GM18507 (cell line): Measurements from ENCODE around the gene PRSS33.

ENCODE experiments used
- DNase-seq: peaks from one replicate; pipeline ENCODE4 v3.0.0; 2011; ENCODE audit warnings: low read depth; ENCODE audit not compliant: insufficient read length; ENCODE audit errors: extremely low spot score
- FAIRE-seq: peaks from 2 replicates; lab custom pipeline; 2011; peaks lifted over from hg19 to GRCh38; lab: Jason Lieb, UNC

Gene PRSS33

GRCh38 chr16:2822158-2822495, 34.8 kb upstream of the PRSS33 start:
- no peak for DNase-seq
- no peak for FAIRE-seq

DNA sequence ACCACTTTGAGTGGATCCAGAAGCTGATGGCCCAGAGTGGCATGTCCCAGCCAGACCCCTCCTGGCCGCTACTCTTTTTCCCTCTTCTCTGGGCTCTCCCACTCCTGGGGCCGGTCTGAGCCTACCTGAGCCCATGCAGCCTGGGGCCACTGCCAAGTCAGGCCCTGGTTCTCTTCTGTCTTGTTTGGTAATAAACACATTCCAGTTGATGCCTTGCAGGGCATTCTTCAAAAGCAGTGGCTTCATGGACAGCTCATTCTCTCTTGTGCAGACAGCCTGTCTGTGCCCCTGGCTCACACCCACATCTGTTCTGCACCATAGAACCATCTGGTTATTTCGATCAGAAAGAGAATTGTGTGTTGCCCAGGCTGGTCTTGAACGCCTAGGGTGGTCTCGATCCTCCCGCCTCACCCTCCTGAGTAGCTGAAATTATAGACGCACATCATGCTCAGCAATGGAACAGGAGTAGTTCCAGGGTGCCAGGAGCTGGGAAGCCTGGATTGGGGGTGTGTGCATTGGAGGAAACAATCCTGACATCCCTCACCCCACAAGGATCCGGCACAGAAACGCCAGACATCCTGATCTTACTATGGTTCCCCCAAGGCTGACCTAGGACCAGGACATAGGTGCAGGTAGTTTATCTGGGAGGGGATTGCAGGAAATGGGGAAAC, 34.3 kb upstream of the PRSS33 start:
- DNase-seq = no peak
- no peak for FAIRE-seq

DNA sequence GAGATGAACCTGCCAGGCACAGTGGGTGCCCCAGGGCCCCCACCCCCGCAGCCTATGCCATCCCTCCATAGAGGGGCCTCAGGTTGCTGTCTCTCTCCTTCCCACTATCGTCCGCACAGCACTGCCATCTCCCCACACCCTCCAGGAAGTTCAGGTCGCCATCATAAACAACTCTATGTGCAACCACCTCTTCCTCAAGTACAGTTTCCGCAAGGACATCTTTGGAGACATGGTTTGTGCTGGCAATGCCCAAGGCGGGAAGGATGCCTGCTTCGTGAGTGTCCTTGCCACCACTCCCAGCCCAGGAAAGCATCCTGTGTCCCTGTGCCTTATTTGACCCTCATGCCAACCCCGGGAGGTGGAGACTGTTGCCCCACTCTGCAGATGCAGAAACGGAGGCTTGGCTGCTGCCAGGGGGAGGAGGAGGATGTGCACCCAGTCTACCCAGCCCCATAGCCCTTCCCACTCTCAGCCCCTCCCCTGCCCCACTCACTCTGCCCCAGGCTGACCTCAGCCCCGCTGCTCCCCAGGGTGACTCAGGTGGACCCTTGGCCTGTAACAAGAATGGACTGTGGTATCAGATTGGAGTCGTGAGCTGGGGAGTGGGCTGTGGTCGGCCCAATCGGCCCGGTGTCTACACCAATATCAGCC, 33.6 kb upstream of the PRSS33 start:
- no peak for DNase-seq
- no peak for FAIRE-seq

GRCh38 chr16:2819939-2820835, 32.8 kb upstream of the PRSS33 start:
- DNase-seq = no peak
- FAIRE-seq = no peak

GRCh38 chr16:2819179-2819938, 32.0 kb upstream of the PRSS33 start:
- FAIRE-seq = no peak
- DNase-seq = no peak

DNA sequence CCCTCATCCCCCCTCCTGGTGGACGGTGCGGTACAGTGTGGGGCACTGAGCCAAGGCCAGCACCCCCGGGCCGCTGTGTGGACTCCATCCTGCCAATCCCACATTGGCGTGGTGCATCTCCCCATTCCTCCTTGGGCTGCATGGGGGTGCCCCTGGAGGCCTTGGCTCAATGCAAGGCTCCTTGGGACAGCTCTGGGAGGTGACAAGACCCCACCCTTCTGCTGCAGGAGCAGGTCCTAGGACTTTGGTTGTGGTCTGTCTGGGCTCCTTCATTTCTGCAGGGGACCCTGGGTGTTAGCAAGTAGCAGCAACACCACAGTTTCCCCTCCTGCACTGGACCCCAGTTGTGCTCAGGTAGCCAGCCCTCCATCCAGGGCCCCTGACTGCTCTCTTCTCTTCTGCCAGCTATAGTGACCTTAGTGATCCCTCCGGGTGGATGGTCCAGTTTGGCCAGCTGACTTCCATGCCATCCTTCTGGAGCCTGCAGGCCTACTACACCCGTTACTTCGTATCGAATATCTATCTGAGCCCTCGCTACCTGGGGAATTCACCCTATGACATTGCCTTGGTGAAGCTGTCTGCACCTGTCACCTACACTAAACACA, 31.0 kb upstream of the PRSS33 start:
- no peak for FAIRE-seq
- DNase-seq = no peak

GRCh38 chr16:2817340-2818271, 30.2 kb upstream of the PRSS33 start:
- no peak for FAIRE-seq
- no peak for DNase-seq

GRCh38 chr16:2816751-2817339, 29.5 kb upstream of the PRSS33 start, which contains the start of gene PRSS21:
TSS of gene PRSS21 (plus strand) at chr16:2817237. CDS start at chr16:2817269, 32 bp downstream.
- no peak for DNase-seq
- FAIRE-seq = no peak

DNA sequence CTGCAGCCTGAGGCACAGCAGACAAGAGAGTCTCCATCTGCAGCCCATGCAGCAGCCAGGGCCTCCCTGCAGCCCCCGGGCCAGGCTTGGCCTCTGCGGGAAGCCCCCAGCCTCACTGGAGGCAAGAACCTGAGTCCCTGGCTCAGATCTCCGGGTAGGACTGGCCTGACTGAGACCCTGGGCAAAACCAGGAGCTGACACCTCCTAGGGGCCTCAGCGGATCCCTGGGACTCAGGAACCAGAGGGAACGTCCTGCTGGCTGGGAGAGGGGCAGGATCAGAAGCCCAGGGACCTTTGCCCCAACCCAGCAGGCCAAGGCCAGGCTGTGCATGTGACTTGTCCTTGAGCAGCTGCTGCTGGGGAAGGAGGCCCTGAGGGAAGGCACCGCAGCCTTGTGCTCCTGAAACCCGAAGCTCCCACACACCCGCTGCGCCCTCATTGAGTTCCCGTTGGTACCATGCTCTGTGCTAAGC, 28.0 kb upstream of the PRSS33 start:
- DNase-seq (no peak), FAIRE-seq (no peak)

GRCh38 chr16:2814551-2815298, 27.4 kb upstream of the PRSS33 start:
- FAIRE-seq = no peak
- DNase-seq = no peak

DNA sequence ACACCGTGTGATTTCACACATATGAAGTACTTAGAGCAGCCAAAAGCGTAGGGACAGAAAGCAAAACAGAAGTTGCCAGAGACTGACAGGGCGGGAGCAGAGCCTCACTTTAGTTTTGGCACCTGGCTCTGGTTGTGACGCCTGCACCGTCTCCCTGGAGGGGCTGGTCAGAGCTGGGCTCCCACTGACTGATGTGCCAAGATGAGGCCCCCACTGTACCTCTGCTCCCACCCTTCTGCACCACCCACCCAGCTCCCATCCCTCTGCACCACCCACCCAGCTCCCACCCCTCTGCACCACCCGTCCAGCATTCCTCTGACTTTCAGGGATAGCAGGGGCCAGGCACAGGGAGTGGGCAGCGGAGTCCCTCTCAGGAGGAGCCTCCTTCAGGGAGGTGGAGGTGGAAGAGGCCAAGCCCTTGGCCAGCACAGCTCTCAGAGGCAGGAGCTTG, 26.4 kb upstream of the PRSS33 start:
- no peak for FAIRE-seq
- no peak for DNase-seq

DNA sequence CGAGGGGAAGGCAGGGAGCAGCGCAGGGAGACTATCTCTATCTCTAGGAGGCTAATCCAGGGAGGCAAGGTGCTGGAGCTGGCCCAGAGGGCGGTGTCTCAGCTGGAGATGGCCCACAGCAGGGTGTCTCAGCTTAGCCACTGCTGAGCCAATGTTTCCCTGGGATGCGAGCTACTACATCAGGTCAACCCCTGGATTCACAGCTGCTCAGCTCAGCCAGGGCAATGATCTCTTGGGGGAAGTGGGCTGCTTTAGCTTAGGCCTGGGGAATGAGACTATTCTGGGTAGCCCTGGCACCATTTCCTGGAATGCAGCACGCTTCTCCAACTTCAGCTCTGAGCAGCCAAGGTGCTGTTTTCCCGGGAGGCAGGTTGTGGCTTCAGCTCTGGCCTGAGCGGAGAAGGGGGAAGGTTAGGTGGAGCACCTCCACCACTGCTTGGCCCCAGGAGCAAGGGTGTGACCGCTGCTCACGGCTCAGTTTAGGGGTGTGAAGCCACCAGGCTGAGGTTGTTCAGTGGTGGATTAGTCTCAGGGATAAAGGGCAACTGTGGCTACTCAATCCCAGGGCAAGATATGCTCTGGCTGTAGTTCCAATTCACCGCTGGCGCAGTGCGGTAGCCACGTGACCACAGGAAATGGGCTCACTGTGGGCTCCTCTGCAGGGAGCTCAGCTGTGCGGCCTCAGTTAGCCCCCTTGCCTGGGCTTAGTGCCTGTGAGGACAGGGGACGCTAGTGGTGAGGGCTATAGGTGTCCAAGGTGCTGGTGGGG, 24.5 kb upstream of the PRSS33 start:
- no peak for FAIRE-seq

DNA sequence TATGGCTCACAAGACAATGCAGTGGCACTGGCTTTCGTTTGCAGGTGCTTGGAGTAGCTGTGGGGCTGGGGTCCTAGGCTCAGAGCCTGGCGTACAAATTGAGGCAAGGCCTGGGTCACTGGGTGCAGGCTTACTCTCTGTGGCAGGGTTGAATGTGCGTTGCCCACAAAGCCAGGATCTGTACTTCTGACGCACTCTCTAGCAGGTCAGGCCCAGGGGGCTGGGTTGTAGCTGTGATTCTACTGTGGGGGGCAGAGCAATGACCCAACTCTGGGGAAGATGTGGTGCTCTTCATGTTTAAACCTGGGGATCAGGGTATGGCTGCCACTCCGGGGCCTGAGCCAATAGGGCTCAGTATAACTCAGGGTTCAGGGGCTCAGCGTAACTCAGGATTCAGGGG, 23.3 kb upstream of the PRSS33 start:
- FAIRE-seq (no peak), DNase-seq (no peak)

More for the DNA sequence above, 24.5 kb upstream of the PRSS33 start:
- no peak for DNase-seq

DNA sequence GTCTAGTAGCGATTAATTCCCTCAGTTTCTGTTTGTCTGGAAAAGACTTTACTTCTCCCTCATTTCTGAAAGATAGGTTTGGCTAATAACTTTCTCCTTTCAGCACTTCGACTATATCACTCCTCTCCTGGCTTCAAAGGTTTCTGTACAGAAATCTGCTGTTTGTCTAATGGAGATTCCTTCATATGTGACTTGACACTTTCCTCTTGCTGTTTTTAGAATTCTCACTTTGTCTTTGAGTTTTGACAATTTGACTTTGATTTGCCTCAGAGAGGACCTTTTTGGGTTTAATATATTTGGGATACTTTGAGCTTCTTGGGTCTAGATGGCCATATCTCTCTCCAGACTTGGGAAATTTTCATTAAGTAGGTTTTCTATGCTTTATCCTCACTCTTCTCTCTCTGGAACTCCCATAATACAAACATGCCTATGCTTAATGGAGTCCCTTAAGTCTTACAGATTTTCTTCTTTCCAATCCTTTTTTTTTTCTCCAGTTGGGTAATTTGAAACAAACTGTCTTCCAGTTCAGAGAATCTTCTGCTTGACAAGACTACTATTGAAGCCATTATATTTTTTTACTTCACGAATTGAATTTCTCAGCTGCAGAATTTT, 21.9 kb upstream of the PRSS33 start:
- FAIRE-seq (no peak), DNase-seq (no peak)

- FAIRE-seq = no peak
- DNase-seq = no peak
Measured at GRCh38 chr16:2808181-2808580, 20.8 kb upstream of the PRSS33 start.

DNA sequence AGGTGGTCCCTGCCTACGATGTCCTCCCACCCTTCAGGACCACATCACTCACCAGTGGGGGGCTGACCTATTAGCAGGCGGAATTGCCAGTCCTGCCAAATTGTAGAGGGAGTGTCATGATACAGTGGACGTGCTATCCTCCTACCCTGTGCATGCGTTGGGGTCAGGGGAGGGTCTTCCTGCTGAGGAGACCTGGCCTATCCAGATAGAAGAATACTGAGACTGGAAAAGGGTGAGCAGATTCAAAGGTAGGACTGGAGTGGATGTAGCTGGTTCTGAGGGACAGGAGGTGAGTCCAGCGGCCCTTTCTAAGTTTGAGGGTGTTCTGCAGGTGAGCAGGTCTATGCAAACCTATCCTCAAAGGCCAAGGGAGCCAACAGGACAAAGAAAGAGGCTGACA, 18.9 kb upstream of the PRSS33 start:
- DNase-seq (no peak), FAIRE-seq (no peak)
